Stimulated activated CD4-positive, alpha-beta T cell treated with anti-CD3 and anti-CD28 coated beads, Interleukin-12 subunit alpha, Interleukin-12 subunit beta, amount 100 ng/mL, for 48 hours (primary cell): Measurements from ENCODE around the gene PTPN2.
"Not testable (repeated sequence)": the region's sequence is repeated elsewhere in the genome, so short reads cannot be mapped to it uniquely, and the experiment has no call there.

Experiments
- DNase-seq, 3 donors: peaks; one replicate each; pipeline ENCODE4 v3.0.0-alpha.2; 2020; ENCODE audit warnings: low read depth in 2 of 3, low spot score in 1 of 3

The PTPN2 gene

DNA sequence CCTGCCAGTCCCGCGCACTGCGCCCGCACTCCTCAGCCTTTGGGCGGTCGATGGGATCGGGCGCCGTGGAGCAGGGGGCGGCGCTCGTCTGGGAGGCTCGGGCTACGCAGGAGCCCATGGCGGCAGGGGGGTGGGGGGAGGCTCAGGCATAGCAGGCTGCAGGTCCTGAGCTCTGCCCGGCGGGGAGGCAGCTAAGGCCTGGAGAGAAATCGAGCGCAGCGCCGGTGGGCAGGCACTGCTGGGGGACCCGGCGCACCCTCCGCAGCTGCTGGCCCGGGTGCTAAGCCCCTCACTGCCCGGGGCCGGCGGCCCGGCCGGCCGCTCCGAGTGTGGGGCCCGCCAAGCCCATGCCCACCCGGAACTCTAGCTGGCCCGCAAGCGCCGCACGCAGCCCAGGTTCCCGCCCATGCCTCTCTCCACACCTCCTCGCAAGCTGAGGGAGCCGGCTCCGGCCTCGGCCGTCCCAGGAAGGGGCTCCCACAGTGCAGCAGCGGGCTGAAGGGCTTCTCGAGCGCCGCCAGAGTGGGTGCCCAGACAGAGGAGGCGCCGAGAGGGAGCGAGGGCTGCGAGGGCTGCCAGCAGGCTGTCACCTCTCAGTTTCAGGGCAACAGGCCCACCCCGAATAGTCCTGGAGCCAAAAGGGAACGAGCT lies 107.1 kb downstream of the PTPN2 start:
- no peak for DNase-seq

DNA sequence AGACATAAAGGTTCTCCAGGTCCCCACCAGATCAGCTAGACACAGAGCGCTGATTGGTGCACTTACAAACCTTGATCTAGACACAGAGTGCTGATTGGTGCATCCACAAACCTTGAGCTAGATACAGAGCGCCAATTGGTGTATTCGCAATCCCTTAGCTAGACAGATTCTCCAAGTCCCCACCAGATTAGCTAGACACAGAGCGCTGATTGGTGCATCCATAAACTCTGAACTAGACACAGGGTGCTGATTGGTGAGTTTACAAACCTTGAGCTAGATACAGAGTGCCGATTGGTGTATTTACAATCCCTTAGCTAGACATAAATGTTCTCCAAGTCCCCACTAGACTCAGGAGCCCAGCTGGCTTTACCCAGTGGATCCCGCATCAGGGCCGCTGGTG lies 107.6 kb downstream of the PTPN2 start:
- DNase-seq, result not testable (repeated sequence)

DNA sequence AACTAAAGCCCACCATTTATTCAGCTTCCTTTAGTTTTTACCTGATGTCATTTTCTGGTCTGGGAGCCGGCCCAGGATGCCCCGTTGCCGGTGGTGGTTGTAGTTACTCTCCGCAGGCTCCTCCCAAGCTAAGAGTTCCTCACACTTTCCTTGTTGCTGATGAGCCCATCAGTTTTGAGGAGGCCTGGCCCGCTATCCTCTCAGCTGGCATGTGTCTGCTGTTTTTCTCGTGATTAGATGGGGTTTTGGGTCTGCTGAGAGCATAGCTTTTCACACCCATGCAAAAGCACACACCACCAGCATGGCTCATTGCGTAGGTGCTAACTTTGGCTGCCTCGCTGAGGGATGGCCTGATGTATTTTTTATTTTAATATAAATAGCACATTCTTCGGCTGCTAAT lies 109.1 kb downstream of the PTPN2 start:
- DNase-seq, result no peak

DNA sequence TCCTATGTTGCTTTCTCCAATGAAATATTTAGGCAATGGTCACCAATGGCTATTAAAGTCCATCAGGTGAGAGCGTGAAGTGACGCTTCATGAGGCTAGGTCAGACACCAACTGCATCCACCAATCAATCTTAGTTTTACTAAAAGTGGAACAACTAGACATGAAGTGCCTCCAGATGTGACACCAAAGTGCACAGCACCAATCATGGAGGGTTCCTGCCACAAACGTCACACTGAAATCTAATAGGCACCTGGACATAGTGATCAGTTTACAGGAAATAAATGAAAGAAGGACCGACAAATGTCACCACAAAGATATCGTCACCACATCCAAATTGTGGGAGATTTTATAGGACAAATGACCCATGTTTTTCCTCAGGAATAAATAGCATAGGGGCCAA lies 110.7 kb downstream of the PTPN2 start:
- no peak for DNase-seq

DNA sequence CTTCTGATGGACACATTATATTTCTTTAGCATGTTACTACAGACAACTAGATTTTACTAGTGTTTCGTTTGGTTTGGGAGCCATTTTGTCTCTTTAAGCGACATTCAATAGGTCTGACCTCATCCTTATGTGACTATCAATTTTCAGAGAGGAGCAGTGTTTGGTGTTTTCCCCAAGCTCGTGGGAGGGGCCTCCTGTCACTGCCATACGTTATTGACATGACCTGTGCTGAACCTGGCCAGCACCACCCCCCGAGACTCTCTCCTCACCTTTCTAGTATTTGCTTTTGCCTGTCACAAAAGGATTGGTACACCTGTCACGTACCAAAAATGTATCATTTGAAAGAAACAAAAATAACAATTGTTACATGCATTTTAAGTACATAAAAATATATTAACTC lies 111.9 kb downstream of the PTPN2 start:
- DNase-seq, result no peak

DNA sequence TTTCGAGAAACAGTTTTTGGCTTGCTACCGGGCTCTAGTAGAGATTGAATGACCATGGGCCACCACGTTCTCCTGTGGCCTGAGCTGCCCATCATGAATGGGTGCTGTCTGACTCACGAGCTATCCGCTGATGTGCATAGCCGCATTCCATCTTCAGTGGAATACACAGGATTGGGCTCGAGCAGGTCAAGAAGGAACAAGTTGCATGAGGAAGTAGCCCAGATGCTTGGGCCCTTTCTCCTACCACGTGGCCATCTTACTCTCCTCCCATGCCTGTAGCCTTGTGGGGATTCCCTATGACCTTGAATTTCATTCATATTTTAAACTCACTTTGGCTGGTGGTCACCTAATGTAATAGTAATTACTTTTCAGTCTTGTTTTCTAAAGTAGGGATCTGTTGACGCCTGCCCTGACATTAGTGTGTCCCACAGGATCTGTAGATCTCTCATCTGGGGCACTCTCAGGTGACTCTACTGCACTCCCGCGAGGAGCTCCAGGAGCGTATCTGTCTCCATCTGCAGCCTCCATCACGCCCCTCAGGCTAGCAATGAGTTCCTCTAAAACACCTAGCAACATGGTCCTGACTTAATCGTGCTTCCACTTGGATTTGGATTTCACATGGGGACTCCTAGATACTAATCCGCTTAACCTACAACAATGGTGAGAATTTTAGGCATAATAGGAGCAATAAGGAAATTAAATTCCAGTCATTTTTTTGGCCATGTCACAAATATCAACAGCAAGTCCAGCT lies 113.4 kb downstream of the PTPN2 start:
- DNase-seq, result no peak

DNA sequence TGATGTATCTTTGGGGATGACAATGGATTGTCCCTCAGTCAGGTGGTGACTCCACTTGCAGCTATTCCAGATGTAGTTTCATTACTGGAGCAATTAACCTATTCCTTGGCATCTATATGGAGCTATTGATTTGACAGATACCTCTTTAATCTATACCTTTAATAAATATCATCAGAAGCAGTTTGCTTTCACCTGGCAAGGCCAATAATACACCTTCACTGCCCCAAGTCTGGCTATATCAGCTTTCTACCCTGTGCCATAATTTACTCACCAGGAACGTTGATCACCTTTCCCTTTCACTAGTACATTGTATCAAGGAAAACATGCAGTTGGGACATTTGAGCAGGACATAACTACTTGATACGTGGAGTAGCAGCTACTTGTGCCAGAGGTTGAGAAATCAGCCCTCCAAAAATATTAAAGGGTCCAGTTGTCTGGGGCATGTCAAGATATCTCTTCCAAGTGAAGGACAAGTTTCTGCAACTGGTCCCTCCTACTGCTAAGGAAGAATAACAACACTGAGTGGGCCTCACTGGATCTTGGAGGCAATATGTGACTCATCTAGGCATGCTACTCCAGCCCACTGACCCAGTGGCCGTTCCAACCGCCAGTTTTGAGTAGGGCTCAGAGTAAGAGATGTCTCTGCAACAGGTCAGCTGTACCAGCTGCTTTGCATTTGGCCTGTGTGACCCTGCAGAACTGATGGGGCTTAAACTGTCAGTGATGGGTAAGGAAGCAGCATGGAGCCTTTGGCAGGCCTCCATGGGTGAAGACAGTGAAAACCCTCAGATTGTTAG lies 114.2 kb downstream of the PTPN2 start:
- DNase-seq, result no peak

DNA sequence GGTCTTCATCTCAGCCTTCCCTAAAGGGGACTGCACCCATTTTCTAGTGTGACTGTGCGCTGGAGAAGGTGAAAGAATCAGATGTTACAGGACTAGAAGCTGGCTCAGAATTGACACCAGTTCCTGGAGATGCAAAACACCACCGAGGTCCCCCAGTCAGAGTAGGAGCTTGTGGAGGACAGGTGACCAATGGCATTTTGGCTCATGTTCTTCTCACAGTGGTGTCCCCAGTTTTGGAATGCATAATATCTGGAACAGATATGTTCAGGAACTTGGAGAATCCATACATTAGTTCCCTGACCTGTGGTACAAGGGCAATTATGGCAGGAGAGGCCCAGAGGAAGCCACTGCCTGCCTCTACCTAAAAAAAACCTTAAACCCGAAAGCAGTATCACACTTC lies 114.9 kb downstream of the PTPN2 start:
- DNase-seq, result no peak

DNA sequence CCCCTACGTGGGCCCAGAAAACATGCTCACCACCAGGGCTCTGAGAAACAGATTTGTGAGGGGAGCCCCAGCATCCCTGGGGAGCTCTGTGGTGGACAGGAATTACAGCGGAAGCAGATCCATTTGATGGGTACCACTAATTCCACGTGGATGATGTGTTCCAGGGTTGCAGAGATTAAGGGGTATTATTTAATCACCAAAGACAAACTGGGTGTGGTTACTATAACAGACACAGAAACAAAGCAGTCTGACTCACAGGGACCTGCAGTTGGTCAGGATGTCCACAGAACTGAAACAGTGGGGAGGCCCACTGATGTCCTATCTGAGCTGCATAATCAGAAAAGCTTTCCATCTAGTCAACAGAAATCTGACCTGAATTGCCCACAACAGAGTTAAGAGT lies 115.4 kb downstream of the PTPN2 start:
- DNase-seq, result no peak

DNA sequence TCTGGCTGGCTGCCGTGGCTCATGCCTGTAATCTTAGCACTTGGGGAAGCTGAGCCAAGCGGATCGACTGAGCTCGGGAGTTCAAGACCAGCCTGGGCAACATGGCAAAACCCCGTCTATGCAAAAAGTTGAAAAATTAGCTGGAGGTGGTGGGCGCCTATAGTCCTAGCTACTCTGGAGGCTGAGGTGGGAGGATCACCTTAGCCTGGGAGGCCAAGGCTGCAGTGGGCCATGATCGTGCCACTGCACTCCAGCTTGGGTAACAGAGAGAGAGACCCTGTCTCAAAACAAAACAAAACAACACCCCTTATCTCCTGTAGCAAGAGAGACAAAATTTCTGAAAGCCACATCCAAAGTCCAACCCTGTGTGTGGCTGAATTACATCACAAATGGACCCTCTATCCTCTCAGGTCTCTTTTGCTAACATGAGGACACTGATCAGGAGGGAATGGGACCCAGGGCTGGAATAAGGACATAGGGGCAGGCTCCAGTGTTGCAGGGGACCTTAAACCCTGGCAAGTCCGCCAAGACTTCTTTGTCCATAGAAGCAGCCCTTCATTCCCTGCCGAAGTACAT lies 116.4 kb downstream of the PTPN2 start:
- DNase-seq, result no peak

DNA sequence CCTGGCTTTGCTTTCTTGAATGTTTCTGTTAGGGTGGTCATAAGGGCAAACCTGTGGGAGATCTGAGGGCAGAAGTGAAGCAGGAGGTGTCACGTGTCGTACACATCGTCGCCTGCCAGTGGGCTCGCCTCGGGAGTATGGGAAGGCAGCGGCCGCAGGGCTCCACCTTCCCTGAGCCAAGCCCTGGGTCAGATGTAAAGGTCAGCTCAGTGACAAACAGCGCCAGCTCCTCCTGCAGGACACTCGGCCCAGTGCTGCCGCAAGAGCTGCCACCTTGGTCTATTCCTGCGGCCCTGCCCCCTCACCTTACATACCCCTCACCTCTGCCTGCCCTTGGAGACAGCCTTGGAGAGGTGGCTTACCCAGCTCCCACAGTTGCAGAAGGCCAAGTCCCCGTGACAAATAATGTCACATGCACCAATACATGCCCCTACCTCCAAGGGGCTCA lies 117.0 kb downstream of the PTPN2 start:
- DNase-seq, result no peak

DNA sequence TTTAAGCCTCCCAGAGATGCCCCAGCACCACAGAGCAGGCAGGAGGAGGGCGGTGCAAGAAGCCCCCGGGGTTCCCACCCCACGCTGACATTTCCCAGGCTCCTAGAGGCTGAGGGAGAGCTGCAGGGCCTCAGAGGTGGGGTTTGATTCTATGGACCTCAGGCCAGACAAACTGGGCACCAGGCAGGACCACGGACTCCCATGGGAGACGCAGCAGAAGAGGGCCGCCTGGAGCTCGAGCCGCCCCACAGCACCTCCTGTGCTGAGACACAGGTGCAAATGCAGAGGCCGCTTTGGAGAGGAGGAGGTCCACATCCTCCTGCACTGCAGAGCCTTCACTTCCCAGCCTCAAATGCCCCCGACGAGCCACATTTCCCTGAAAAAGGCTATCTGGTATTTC lies 118.5 kb downstream of the PTPN2 start:
- DNase-seq, result no peak

DNA sequence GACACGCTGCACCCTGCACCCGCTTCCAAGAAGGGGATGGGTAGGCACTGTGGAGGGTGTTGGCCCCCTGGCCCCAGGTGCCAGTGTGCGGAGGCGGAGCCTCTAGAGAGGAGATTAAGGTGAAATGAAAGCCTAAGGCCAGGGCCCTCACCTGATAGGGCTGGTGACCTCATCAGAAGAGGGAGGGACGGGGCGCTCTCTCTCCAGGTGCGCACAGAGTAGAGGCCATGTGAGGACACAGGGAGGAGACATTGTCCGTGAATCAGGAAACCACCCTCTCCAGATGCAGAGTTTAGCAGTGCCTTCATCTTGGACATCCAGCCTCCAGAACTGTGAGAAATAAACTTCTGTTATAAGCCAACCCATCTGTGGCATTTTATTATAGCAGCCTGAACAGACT lies 118.9 kb downstream of the PTPN2 start:
- DNase-seq, result no peak

DNA sequence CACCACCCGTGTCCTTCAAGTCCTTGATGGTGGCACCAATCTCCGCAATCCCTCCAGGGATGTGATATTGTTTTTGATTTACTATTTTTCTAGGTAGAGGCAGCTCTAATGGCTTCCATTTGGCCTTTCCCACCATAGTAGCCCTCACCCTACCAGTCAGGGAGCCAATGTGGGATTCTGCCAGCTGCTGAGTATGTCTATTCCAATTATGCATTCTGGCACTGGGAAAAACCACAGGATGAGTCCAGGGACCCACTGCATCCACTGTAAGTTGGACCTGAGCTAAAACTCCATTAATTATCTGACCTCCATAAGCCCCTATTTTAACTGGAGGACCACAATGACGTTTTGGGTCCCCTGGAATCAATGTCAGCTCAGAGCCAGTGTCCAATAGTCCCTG lies 125.5 kb downstream of the PTPN2 start:
- DNase-seq, result not testable (repeated sequence)

DNA sequence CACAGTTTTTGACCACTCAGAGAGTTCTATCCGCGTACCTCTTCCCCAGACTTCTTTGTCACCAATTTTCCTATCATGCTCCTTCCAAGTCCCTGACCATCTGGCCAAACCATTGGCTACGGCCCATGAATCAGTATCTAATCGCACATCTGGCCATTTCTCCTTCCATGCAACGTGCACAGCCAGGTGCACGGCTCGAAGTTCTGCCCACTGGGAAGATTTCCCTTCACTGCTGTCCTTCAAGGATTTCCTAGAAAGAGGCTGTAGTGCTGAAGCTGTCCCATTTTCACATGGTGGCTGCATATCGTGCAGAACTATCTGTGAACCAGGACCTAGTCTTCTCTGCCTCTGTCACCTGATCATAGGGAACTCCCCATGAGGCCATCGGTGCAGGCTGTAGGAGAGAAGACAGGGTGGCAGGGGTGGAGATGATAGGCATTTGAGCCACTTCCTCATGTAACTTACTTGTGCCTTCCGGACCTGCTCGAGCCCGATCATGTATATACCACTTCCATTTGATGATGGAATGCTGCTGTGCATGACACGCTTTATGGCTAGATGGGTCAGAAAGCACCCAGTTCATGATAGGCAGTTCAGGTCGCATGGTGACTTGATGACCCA lies 127.3 kb downstream of the PTPN2 start:
- DNase-seq, result not testable (repeated sequence)

DNA sequence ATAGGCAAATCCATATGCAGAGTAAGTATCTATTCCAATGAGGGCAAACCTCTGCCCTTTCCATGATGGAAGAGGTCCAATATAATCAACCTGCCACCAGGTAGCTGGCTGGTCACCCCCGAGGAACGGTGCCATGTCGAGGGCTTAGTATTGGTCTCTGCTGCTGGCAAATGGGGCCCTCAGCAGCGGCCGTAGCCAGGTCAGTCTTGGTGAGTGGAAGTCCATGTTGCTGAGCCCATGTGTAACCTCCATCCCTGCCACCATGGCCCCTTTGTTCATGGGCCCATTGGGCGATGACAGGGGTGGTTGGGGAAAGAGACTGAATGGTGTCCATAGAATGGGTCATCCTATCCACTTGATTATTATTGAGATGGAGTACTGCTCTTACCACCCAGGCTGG lies 128.4 kb downstream of the PTPN2 start:
- DNase-seq, result not testable (repeated sequence)

DNA sequence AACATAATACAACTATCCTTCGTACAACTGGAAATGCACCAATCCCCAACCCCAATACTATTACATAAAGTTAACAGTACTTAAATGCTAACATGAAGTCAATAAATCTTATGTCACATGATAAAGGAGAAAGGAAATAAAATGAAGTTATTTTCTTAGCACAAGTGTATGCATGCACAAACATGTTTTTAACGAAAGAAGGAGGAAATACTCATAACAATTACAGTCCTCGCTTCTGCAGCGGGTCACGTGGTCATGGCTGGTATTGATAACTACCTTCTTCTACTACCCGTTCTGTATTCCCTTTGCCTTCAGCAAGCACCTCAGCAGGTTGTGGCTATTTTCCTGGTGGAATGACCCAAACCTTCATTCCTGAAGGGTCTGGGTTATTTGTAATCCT lies 129.5 kb downstream of the PTPN2 start:
- DNase-seq, result no peak

DNA sequence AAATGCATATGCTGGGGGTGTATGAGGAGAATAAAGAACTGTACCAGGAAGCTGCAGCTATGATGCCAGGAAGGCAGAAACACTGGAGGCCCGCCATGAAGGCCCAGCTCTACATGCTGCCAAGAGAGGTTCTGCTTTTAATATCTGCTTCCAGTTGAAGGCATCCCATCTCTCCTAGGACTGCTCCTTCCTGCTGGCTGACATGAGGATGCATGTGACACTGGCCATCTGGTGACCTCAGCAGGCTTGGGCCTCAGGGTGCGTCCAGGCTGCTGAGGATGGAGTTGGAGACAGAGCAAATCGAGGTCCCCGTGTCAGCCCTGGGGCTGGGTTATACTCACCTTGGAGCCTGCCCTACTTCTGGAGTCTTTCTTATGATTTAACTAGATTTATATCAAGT lies 132.1 kb downstream of the PTPN2 start:
- no peak for DNase-seq

DNA sequence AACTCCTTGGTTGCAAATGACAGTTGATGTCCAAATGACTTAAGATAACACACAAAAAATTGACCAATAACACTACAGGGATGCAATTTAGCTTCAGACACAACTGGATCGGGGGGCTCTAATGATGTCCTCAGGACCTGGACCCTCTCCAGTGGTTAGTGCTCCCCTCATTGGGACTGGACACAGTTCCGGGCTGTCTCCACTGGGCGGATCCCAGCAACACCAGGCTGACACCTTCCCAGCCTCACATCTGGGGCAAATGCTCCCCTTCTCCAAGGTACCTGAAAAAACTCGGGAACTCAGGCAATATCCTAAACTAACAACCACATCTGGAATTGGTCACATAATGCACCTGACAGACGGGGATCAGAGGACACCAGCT lies 132.5 kb downstream of the PTPN2 start:
- no peak for DNase-seq

DNA sequence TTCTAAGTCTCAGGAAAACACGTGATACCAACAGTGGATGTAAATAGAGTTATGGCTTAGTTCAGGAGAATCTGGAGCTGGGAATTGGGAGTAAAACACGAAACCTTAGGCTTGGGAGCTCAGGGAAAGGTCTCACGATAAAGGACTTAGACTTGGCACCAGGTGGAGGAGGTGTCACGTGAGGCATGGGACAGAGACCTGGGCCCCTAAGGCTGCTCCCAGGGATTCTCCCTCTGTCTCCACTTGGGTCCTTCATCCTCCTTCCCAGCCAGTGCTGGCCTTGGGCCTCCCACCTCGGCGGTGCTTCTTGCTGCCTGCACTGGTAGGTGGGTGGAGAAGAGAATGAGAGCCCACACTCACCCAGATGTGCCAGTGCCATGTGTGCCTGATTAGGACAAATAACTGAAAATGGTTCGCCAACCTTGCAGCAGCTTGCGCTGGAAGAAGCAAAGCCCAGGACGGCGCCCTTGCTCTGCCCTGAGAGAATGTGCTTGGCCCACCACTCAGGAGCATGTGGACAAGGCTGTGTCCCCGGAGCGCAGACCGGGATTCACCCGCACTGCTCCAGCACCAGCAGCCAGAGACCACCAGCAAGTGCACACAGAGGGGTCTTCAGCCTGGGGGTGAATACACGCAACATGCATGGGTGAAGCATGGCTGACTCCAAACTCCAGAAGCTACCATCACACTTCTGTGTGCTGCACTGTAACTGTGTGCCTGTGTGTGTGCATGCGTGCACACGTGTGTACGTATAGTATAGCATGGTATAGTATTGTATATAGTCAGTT lies 133.1 kb downstream of the PTPN2 start:
- no peak for DNase-seq
